ENCODE results near the gene ARHGEF16.

Gene ARHGEF16

GRCh38 chr1:3456964-3457909, 2.8 kb downstream of the ARHGEF16 start:
- DNase-seq (ENCODE audit: low spot score) = no peak

GRCh38 chr1:3457910-3458883, 3.7 kb downstream of the ARHGEF16 start:
- peak; percentile 70 for DNase-seq (ENCODE audit: low spot score)

- no peak for DNase-seq (ENCODE audit: low spot score)
Measured at GRCh38 chr1:3459051-3459908, 4.8 kb downstream of the ARHGEF16 start.

GRCh38 chr1:3459940-3460671, 5.6 kb downstream of the ARHGEF16 start:
- DNase-seq (ENCODE audit: low spot score) = no peak

GRCh38 chr1:3460672-3461131, 6.2 kb downstream of the ARHGEF16 start:
- DNase-seq (ENCODE audit: low spot score) = no peak

GRCh38 chr1:3461238-3461933, 6.9 kb downstream of the ARHGEF16 start:
- DNase-seq (ENCODE audit: low spot score) = no peak

GRCh38 chr1:3461934-3462275, 7.4 kb downstream of the ARHGEF16 start:
- DNase-seq (ENCODE audit: low spot score) = no peak

- DNase-seq (ENCODE audit: low spot score) = no peak
Measured at GRCh38 chr1:3462356-3463012, 8.0 kb downstream of the ARHGEF16 start.

GRCh38 chr1:3463013-3463385, 8.5 kb downstream of the ARHGEF16 start:
- DNase-seq (ENCODE audit: low spot score) = no peak

GRCh38 chr1:3463408-3463863, 9.0 kb downstream of the ARHGEF16 start:
- no peak for DNase-seq (ENCODE audit: low spot score)

- DNase-seq (ENCODE audit: low spot score) = no peak
Measured at GRCh38 chr1:3463891-3464648, 9.6 kb downstream of the ARHGEF16 start.

- DNase-seq (ENCODE audit: low spot score) = no peak
Measured at GRCh38 chr1:3464649-3465025, 10.2 kb downstream of the ARHGEF16 start.

- no peak for DNase-seq (ENCODE audit: low spot score)
Measured at GRCh38 chr1:3465091-3465934, 10.8 kb downstream of the ARHGEF16 start.

- no peak for DNase-seq (ENCODE audit: low spot score)
Measured at GRCh38 chr1:3465935-3466321, 11.5 kb downstream of the ARHGEF16 start.

- no peak for DNase-seq (ENCODE audit: low spot score)
Measured at GRCh38 chr1:3466366-3467075, 12.1 kb downstream of the ARHGEF16 start.

- no peak for DNase-seq (ENCODE audit: low spot score)
Measured at GRCh38 chr1:3467096-3468036, 12.9 kb downstream of the ARHGEF16 start.
